Neural progenitor cell (in vitro differentiated cells): ENCODE results near the gene USP25.

Source experiments
- CTCF ChIP-seq: fragments of 200-600 bp; sonication (generic); IDR thresholded peaks from 2 replicates; pipeline ENCODE4 v1.5.1; 2017; ENCODE audit warnings: antibody characterized with exemption, mild to moderate bottlenecking
- EZH2 ChIP-seq: fragments of 200-600 bp; sonication (generic); IDR thresholded peaks from 2 replicates; pipeline ENCODE4 v1.6.1; 2017; ENCODE audit warnings: antibody characterized with exemption, mild to moderate bottlenecking, moderate library complexity
- EZH2phosphoT487 ChIP-seq: fragments of 200-600 bp; sonication (generic); IDR thresholded peaks from 2 replicates; pipeline ENCODE4 v1.6.1; 2017; ENCODE audit warnings: antibody characterized with exemption

- TF ChIP-seq CTCF, result no peak
- TF ChIP-seq EZH2, result no peak
- TF ChIP-seq EZH2phosphoT487, result no peak
These were observed 90.5 kb downstream of the USP25 start for GRCh38 chr21:15820327-15820726.
